Measurements from ENCODE around the gene NEGR1. TPM values are rescaled to one million over a fixed set of nuclear protein-coding genes. Genes with fewer than 3 reads are reported as not detected.

NEGR1 gene
- total RNA-seq, 2 experiments from 2014 or later: not detected

GRCh38 chr1:72235062-72235461 is 47.3 kb downstream of the NEGR1 start:
- Histone ChIP-seq H3K4me3 (ENCODE audit: low read depth, low read length, poor library complexity, severe bottlenecking) (no peak overlapping the region), H2AFZ (ENCODE audit: low read length) (no peak overlapping the region), H3K27ac (ENCODE audit: low read depth, low read length, poor library complexity, severe bottlenecking) (no peak overlapping the region), H3K79me2 (ENCODE audit: insufficient read depth, low read depth, low read length) (no peaks in the 10 kb centered on the region), H4K20me1 (ENCODE audit: insufficient read depth, low read length) (no peaks in the 10 kb centered on the region), H3K4me2 (ENCODE audit: low read length) (no peak overlapping the region), H3K9me2 (ENCODE audit: insufficient read depth, low read length) (no peaks in the 10 kb centered on the region), H3K9me3 (ENCODE audit: low read length) (no peaks in the 10 kb centered on the region), H3K4me1 (ENCODE audit: insufficient read depth, low read length, poor library complexity, severe bottlenecking) (no peaks in the 10 kb centered on the region), H3K36me3 (ENCODE audit: insufficient read depth, low read length) (no peaks in the 10 kb centered on the region)
- intact Hi-C loops (cut with micrococcal nuclease; ENCODE audit: unreplicated experiment): no loop called here
- TF ChIP-seq CTCF (conservative IDR thresholded peaks at IDR 0.05; ENCODE audit: low read length) (no peak), EZH2phosphoT487 (IDR thresholded peaks at IDR 0.05; ENCODE audit: borderline replicate concordance, low read depth, low read length) (no peak)
- DNase-seq (ENCODE audit: low spot score): no peak
- ChIA-PET CTCF (ENCODE audit: unreplicated experiment) (no interaction called here), POLR2A (no interaction called here)
- no TSS peak for BruUV-seq (replicated peaks)

- Histone ChIP-seq H2AFZ (ENCODE audit: low read length) (no peak overlapping the region), H3K4me2 (ENCODE audit: low read length) (no peak overlapping the region), H3K4me3 (ENCODE audit: low read depth, low read length, poor library complexity, severe bottlenecking) (no peak overlapping the region), H3K36me3 (ENCODE audit: insufficient read depth, low read length) (no peaks in the 10 kb centered on the region), H3K27ac (ENCODE audit: low read depth, low read length, poor library complexity, severe bottlenecking) (no peak overlapping the region), H3K79me2 (ENCODE audit: insufficient read depth, low read depth, low read length) (no peaks in the 10 kb centered on the region), H3K9me3 (ENCODE audit: low read length) (no peaks in the 10 kb centered on the region), H3K4me1 (ENCODE audit: insufficient read depth, low read length, poor library complexity, severe bottlenecking) (no peaks in the 10 kb centered on the region), H4K20me1 (ENCODE audit: insufficient read depth, low read length) (no peaks in the 10 kb centered on the region), H3K9me2 (ENCODE audit: insufficient read depth, low read length) (no peaks in the 10 kb centered on the region)
- CTCF ChIA-PET (ENCODE audit: unreplicated experiment): no interaction called here
- BruUV-seq (replicated peaks): no TSS peak
- POLR2A ChIA-PET: no interaction called here
- TF ChIP-seq EZH2phosphoT487 (IDR thresholded peaks at IDR 0.05; ENCODE audit: borderline replicate concordance, low read depth, low read length): no peak
- no peak for TF ChIP-seq CTCF (conservative IDR thresholded peaks at IDR 0.05; ENCODE audit: low read length)
- intact Hi-C loops (cut with micrococcal nuclease; ENCODE audit: unreplicated experiment): no loop called here
- DNase-seq (ENCODE audit: low spot score): no peak
Observed at GRCh38 chr1:72230746-72231145, 51.6 kb downstream of the NEGR1 start.

GRCh38 chr1:72229893-72230292 is 52.4 kb downstream of the NEGR1 start:
- DNase-seq (ENCODE audit: low spot score): no peak
- H3K4me2 ChIP-seq (ENCODE audit: low read length): no peak overlapping the region

More at GRCh38 chr1:72229893-72230292, 52.4 kb downstream of the NEGR1 start:
- no peaks in the 10 kb centered on the region for H3K4me1 ChIP-seq (ENCODE audit: insufficient read depth, low read length, poor library complexity, severe bottlenecking)
- intact Hi-C loops (cut with micrococcal nuclease; ENCODE audit: unreplicated experiment): no loop called here
- TF ChIP-seq CTCF (conservative IDR thresholded peaks at IDR 0.05; ENCODE audit: low read length) (no peak), EZH2phosphoT487 (IDR thresholded peaks at IDR 0.05; ENCODE audit: borderline replicate concordance, low read depth, low read length) (no peak)
- no peaks in the 10 kb centered on the region for H3K36me3 ChIP-seq (ENCODE audit: insufficient read depth, low read length)
- H3K9me3 ChIP-seq (ENCODE audit: low read length): no peaks in the 10 kb centered on the region
- no peaks in the 10 kb centered on the region for H3K9me2 ChIP-seq (ENCODE audit: insufficient read depth, low read length)
- BruUV-seq (replicated peaks): no TSS peak
- POLR2A ChIA-PET: no interaction called here
- H3K79me2 ChIP-seq (ENCODE audit: insufficient read depth, low read depth, low read length): no peaks in the 10 kb centered on the region
- H2AFZ ChIP-seq (ENCODE audit: low read length): no peak overlapping the region
- H4K20me1 ChIP-seq (ENCODE audit: insufficient read depth, low read length): no peaks in the 10 kb centered on the region
- CTCF ChIA-PET (ENCODE audit: unreplicated experiment): no interaction called here
- no peak overlapping the region for H3K27ac ChIP-seq (ENCODE audit: low read depth, low read length, poor library complexity, severe bottlenecking)
- H3K4me3 ChIP-seq (ENCODE audit: low read depth, low read length, poor library complexity, severe bottlenecking): no peak overlapping the region

Data from OCI-LY7 (cell line).